NCI-H345 (cell line): ENCODE data around the gene PDLIM5.

ENCODE experiments used
- DNase-seq: peaks from one replicate; lab custom pipeline; 2025; lab: John Stamatoyannopoulos, UW

The PDLIM5 gene

DNA sequence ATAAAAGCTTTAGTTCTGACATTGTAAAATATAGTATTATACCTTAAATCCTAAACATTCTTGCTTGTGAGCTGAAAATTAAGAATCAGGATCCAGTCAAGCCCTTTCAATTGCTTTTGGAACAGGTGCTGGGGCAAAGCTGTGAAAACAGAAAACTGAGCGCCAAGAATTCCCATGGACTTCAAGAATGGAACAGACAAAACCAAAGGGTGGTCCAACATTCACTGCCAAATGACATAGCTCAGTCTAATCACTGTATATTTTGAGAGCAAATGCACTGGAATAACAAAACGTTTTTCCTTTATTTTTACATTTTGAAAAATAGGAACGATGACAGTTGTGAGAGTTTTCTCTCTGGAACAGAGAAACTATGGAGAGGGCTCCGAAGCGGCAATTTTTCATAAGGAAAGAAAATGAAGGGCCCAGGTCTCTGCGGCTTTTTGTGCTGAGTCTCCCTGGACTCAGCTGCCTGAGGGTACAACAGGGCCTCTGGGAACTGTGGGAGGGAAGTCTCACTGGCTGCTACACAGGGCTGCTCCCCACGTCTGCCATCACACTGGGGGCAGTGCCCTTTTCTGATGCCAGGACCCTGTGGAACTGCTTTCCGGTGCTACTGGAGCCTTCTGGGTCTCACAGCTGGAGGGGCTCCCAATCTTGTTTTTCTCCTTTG lies 250.0 kb downstream of the PDLIM5 start:
- no peak for DNase-seq

- DNase-seq, result no peak
Measured at GRCh38 chr4:94711635-94712034, 259.9 kb downstream of the PDLIM5 start.

- no peak for DNase-seq
Measured at GRCh38 chr4:94714365-94715160, 262.8 kb downstream of the PDLIM5 start.

DNA sequence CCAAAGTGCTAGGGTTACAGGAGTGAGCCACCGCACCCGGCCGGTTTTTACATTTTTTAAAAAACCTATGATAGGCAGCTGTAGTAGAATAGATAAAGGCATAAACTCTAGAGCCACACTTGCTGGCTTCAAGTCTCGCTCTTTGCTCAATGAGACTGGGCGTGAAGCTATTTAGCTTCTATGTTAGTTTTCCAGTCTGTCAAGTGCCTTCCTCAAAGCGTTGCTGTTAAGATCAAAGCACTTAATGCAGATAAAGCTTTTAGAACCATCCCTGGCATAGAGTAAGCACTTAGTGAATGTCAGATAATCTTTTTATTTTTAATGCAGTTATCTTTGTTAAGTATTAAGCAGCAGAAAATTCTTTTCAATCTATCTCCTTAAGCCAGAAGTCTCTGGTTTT lies 264.0 kb downstream of the PDLIM5 start:
- DNase-seq, result no peak
